Stimulated activated naive CD4-positive, alpha-beta T cell treated with Interleukin-2 at 50 U/mL for 16 hours (primary cell): ENCODE measurements around the gene SNX30.
A peak's percentile ranks its signal among the peaks of the same experiment; 100 is the strongest.

Source experiments
- DNase-seq: peaks from one replicate; lab custom pipeline; 2025; lab: John Stamatoyannopoulos, UW

SNX30 gene

GRCh38 chr9:112858625-112859147, 108.1 kb downstream of the SNX30 start:
- no peak for DNase-seq

- DNase-seq = no peak
Observed at GRCh38 chr9:112860451-112860850, 109.9 kb downstream of the SNX30 start.

- DNase-seq = no peak
Observed at GRCh38 chr9:112861155-112861554, 110.6 kb downstream of the SNX30 start.

- no peak for DNase-seq
Observed at GRCh38 chr9:112861638-112862555, 111.3 kb downstream of the SNX30 start.

GRCh38 chr9:112863214-112863613, 112.7 kb downstream of the SNX30 start:
- no peak for DNase-seq

GRCh38 chr9:112863746-112864145, 113.2 kb downstream of the SNX30 start:
- no peak for DNase-seq

- DNase-seq = no peak
Observed at GRCh38 chr9:112864403-112864802, 113.8 kb downstream of the SNX30 start.

- no peak for DNase-seq
Observed at GRCh38 chr9:112864982-112865381, 114.4 kb downstream of the SNX30 start.

GRCh38 chr9:112866662-112867274, 116.2 kb downstream of the SNX30 start:
- no peak for DNase-seq

- peak; percentile 18 for DNase-seq
Observed at GRCh38 chr9:112867275-112867991, 116.9 kb downstream of the SNX30 start.

- no peak for DNase-seq
Observed at GRCh38 chr9:112868461-112868860, 117.9 kb downstream of the SNX30 start.

- no peak for DNase-seq
Observed at GRCh38 chr9:112869041-112869529, 118.5 kb downstream of the SNX30 start.

GRCh38 chr9:112869917-112870316, 119.4 kb downstream of the SNX30 start:
- DNase-seq = no peak

- no peak for DNase-seq
Observed at GRCh38 chr9:112870556-112870955, 120.0 kb downstream of the SNX30 start.

- no peak for DNase-seq
Observed at GRCh38 chr9:112872019-112872418, 121.5 kb downstream of the SNX30 start.

- DNase-seq = no peak
Observed at GRCh38 chr9:112873773-112874405, 123.3 kb downstream of the SNX30 start.

- no peak for DNase-seq
Observed at GRCh38 chr9:112878752-112879151, 128.2 kb downstream of the SNX30 start.

GRCh38 chr9:112880650-112881049, 130.1 kb downstream of the SNX30 start:
- DNase-seq = no peak

GRCh38 chr9:112881331-112881730, 130.8 kb downstream of the SNX30 start:
- no peak for DNase-seq

GRCh38 chr9:112884101-112884500, 133.5 kb downstream of the SNX30 start:
- DNase-seq = no peak

GRCh38 chr9:112884721-112885120, 134.2 kb downstream of the SNX30 start:
- no peak for DNase-seq

- no peak for DNase-seq
Observed at GRCh38 chr9:112885324-112885723, 134.8 kb downstream of the SNX30 start.
